ENCODE measurements around the gene COL4A2. TPM values are rescaled to one million over a fixed set of nuclear protein-coding genes. Genes with fewer than 3 reads are reported as not detected.

Gene COL4A2
- polyA plus RNA-seq, 1 experiment = 208 TPM

- H3K27ac ChIP-seq (ENCODE audit: low read depth, low read length) = no peak overlapping the region
- POLR2A ChIA-PET = no interaction called here
- no peak overlapping the region for H3K4me3 ChIP-seq (ENCODE audit: low read depth, low read length)
- CTCF ChIA-PET = interaction anchor here (0.6 to 1.5 kb wide), 4 partner anchors 177 to 966 kb away, joined by 3 to 4 read pairs (median 4); no protein-coding TSS in a partner anchor
- H3K27me3 ChIP-seq (ENCODE audit: control insufficient read depth, insufficient read depth, low read length) = no peaks in the 10 kb centered on the region
- DNase-seq (ENCODE audit: low read depth, low spot score) = no peak
- no peaks in the 10 kb centered on the region for H3K9me3 ChIP-seq (ENCODE audit: control insufficient read depth, insufficient read depth, low read length)
- TF ChIP-seq CTCF (IDR thresholded peaks at IDR 0.05; ENCODE audit: low read depth, low read length) = no peak
These were observed 116.7 kb downstream of the COL4A2 start for GRCh38 chr13:110423689-110424302.

- TF ChIP-seq CTCF (IDR thresholded peaks at IDR 0.05; ENCODE audit: low read depth, low read length) = no peak
- no peak overlapping the region for H3K4me3 ChIP-seq (ENCODE audit: low read depth, low read length)
- ChIA-PET CTCF (interaction anchor here (0.6 to 1.5 kb wide), 3 partner anchors 178 to 968 kb away, joined by 3 to 4 read pairs (median 4); no protein-coding TSS in a partner anchor), POLR2A (no interaction called here)
- peak overlapping the region; percentile 63 for H3K27ac ChIP-seq (ENCODE audit: low read depth, low read length)
- no peaks in the 10 kb centered on the region for H3K9me3 ChIP-seq (ENCODE audit: control insufficient read depth, insufficient read depth, low read length)
- peak; percentile 26 for DNase-seq (ENCODE audit: low read depth, low spot score)
- H3K27me3 ChIP-seq (ENCODE audit: control insufficient read depth, insufficient read depth, low read length) = no peaks in the 10 kb centered on the region
These were observed 117.7 kb downstream of the COL4A2 start for GRCh38 chr13:110424569-110425443.

GRCh38 chr13:110425444-110425780, 118.3 kb downstream of the COL4A2 start:
- H3K9me3 ChIP-seq (ENCODE audit: control insufficient read depth, insufficient read depth, low read length) = no peaks in the 10 kb centered on the region
- no peak for TF ChIP-seq CTCF (IDR thresholded peaks at IDR 0.05; ENCODE audit: low read depth, low read length)
- CTCF ChIA-PET = interaction anchor here (1.5 kb wide), 1 partner anchor 178 kb away, joined by 3 read pairs; no protein-coding TSS in a partner anchor
- peak; percentile 81 for DNase-seq (ENCODE audit: low read depth, low spot score)
- no peak overlapping the region for H3K4me3 ChIP-seq (ENCODE audit: low read depth, low read length)
- H3K27ac ChIP-seq (ENCODE audit: low read depth, low read length) = peak overlapping the region; percentile 63
- H3K27me3 ChIP-seq (ENCODE audit: control insufficient read depth, insufficient read depth, low read length) = no peaks in the 10 kb centered on the region
- POLR2A ChIA-PET = no interaction called here

- Histone ChIP-seq H3K27ac (ENCODE audit: low read depth, low read length) (no peak overlapping the region), H3K9me3 (ENCODE audit: control insufficient read depth, insufficient read depth, low read length) (no peaks in the 10 kb centered on the region), H3K4me3 (ENCODE audit: low read depth, low read length) (no peak overlapping the region), H3K27me3 (ENCODE audit: control insufficient read depth, insufficient read depth, low read length) (no peaks in the 10 kb centered on the region)
- TF ChIP-seq CTCF (IDR thresholded peaks at IDR 0.05; ENCODE audit: low read depth, low read length) = no peak
- POLR2A ChIA-PET = no interaction called here
- DNase-seq (ENCODE audit: low read depth, low spot score) = no peak
- CTCF ChIA-PET = interaction anchor here (1.4 kb wide), 2 partner anchors 14 to 29 kb away, joined by 4 to 6 read pairs; no protein-coding TSS in a partner anchor
These were observed 119.7 kb downstream of the COL4A2 start for GRCh38 chr13:110426735-110427134.

- DNase-seq (ENCODE audit: low read depth, low spot score) = no peak
- no peaks in the 10 kb centered on the region for H3K9me3 ChIP-seq (ENCODE audit: control insufficient read depth, insufficient read depth, low read length)
- CTCF ChIA-PET = interaction anchor here (1.4 kb wide), 1 partner anchor 16 kb away, joined by 4 read pairs; no protein-coding TSS in a partner anchor
- H3K27ac ChIP-seq (ENCODE audit: low read depth, low read length) = no peak overlapping the region
- no peaks in the 10 kb centered on the region for H3K27me3 ChIP-seq (ENCODE audit: control insufficient read depth, insufficient read depth, low read length)
- no peak for TF ChIP-seq CTCF (IDR thresholded peaks at IDR 0.05; ENCODE audit: low read depth, low read length)
- H3K4me3 ChIP-seq (ENCODE audit: low read depth, low read length) = no peak overlapping the region
- POLR2A ChIA-PET = no interaction called here
These were observed 121.2 kb downstream of the COL4A2 start for GRCh38 chr13:110428313-110428712.
